Measurements from ENCODE around the gene PRR7. TPM values are rescaled to one million over a fixed set of nuclear protein-coding genes. Genes with fewer than 3 reads are reported as not detected.

The PRR7 gene
- total and polyA plus RNA-seq, 7 donors: 0.39 to 3.8 (median 1.8) TPM

DNA sequence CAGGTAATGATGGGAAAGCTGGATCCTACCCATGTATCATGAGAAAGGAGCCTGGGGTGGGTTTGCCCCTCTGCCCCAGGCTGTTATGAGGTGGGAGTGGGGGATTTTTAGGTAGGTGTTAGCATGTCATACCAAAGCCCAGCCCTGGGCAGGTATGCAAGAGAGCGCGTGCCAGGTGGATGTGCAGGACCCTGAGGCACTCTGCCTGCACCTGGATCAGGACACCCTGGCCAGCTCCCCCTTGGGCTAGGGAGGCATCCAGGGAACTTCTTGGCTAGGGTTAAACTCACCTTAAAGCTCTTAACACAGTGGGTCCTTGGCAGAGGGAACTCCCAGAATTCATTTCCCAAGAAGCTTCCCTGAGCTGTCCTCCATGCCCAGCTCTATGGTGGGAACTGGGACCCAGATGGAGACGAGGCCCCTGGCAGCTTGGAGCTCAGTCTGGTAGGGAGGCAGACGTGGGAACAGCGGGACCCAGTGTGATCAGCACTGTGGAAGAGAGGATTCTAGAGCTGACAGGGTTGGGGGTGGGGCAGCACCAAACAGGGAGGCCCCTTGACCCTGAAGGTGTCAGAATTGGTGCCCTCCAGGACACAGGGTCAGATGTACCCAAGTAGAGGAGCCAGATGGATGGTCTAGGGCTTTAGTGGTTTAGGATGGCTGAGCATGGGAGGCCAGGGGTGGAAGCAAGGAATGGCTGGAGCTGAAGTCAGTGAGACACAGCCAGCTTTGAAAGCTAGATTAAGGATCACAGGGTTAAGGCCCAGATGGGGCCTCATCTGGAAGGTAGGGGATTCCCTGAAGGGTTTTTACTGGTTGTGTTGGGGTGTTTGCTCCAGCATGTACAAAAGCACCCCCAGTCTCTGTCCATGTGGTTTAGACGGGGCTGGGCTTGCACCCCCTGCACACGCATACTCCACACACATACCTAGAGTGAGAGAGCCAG lies 2.2 kb upstream of the PRR7 start:
- DNase-seq (no peak), ATAC-seq (no peak)
- 59 to 74% (median 60%) methylated on average over 7 of the region's 7 CpGs for whole genome bisulfite sequencing, 3 donors
- TF ChIP-seq, protein P1, sequence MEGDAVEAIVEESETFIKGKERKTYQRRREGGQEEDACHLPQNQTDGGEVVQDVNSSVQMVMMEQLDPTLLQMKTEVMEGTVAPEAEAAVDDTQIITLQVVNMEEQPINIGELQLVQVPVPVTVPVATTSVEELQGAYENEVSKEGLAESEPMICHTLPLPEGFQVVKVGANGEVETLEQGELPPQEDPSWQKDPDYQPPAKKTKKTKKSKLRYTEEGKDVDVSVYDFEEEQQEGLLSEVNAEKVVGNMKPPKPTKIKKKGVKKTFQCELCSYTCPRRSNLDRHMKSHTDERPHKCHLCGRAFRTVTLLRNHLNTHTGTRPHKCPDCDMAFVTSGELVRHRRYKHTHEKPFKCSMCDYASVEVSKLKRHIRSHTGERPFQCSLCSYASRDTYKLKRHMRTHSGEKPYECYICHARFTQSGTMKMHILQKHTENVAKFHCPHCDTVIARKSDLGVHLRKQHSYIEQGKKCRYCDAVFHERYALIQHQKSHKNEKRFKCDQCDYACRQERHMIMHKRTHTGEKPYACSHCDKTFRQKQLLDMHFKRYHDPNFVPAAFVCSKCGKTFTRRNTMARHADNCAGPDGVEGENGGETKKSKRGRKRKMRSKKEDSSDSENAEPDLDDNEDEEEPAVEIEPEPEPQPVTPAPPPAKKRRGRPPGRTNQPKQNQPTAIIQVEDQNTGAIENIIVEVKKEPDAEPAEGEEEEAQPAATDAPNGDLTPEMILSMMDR (IDR thresholded peaks at IDR 0.05): no peak
- intact Hi-C loops (cut with DNase I): no loop called here
- H3K4me3 ChIP-seq: no peak overlapping the region
- no peaks in the 10 kb centered on the region for H3K9me3 ChIP-seq
- peaks cover 0 to 18% (median 7%) of the 10 kb centered on the region in 3 donors for H3K27me3 ChIP-seq (ENCODE audit: insufficient read depth in 3 of 3, low read length in 2 of 3)
- peaks cover 0 to 21% of the 10 kb centered on the region in 2 donors for H3K36me3 ChIP-seq (ENCODE audit: insufficient read depth in 1 of 2, low read depth in 1 of 2)
- H3K27ac ChIP-seq: no peak overlapping the region
- peaks cover 13% of the 10 kb centered on the region for H3K4me1 ChIP-seq

DNA sequence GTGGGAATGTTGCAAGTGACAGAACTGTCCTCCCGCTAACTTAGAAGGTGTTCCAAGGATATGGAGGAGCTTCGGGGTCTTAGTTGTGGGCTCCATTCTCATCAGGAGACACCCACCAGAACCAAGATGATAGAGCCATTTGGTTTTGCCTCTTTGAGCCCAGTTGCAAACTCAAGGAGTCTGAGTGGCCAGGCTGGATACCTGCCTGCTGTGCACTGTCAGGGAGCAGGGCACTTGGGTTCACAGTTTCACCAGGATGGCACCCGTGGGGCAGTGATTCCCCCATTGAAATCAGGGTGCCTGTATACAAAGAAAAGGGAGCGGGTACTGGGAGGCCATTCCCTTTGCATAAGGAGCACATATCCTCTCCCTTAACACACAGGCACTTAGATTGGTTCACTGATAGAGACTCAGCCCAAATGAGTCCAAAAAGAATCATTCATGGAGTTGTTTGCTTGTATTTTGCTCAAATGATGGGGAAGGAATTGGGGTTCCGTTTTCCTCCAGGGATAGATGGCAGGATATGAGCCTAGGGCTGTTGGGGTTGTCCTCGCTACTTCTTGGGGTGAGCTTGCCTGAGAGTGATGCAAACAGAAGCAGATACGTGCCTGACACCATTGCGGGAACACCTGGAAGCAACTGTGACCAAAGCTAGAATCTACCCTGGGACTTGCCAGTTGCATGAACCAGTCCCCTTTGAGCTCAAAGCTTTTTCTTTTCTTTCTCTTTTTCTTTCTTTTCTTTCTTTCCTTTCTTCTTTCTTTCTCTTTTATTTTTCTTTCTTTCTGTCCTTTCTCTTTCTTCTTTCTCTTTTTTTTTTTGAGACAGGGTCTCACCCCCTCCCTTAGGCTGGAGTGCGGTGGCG lies 1.3 kb upstream of the PRR7 start:
- Histone ChIP-seq H3K9me3 (no peaks in the 10 kb centered on the region), H3K27ac (no peak overlapping the region), H3K4me3 (no peak overlapping the region), H3K4me1 (peaks cover 13% of the 10 kb centered on the region), H3K27me3 (ENCODE audit: insufficient read depth in 3 of 3, low read length in 2 of 3) (peaks cover 0 to 26% (median 7%) of the 10 kb centered on the region in 3 donors), H3K36me3 (ENCODE audit: insufficient read depth in 1 of 2, low read depth in 1 of 2) (peaks cover 0 to 21% of the 10 kb centered on the region in 2 donors)
- intact Hi-C loops (cut with DNase I): no loop called here
- DNase-seq: no peak
- TF ChIP-seq, protein P1 (IDR thresholded peaks at IDR 0.05): no peak
- 45 to 56% (median 47%) methylated on average over 10 of the region's 10 CpGs for WGBS, 3 donors
- no peak for ATAC-seq

DNA sequence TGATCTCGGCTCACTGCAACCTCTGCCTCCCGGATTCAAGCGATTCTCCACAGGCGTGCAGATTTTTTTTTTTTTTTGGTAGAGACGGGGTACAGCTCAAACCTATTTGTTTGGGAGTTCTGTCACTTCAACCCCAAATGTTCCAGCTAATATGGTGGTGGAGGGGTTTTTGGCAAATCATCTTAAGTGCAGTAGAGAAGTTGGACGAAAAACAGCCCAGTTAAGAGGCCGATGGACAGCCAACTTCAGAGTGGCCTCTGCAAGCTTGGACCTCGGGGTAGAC lies 756 bp upstream of the PRR7 start:
- ATAC-seq (no peak), DNase-seq (no peak)
- H3K4me3 ChIP-seq: peak overlapping the region; percentile 74
- no peaks in the 10 kb centered on the region for H3K9me3 ChIP-seq
- TF ChIP-seq, protein P1 (IDR thresholded peaks at IDR 0.05): no peak
- no peak overlapping the region for H3K27ac ChIP-seq
- intact Hi-C loops (cut with DNase I): no loop called here
- peaks cover 0 to 16% of the 10 kb centered on the region in 2 donors for H3K36me3 ChIP-seq (ENCODE audit: insufficient read depth in 1 of 2, low read depth in 1 of 2)
- peaks cover 13% of the 10 kb centered on the region for H3K4me1 ChIP-seq
- 4 to 5% (median 5%) methylated on average over 8 of the region's 8 CpGs for WGBS, 3 donors
- peaks cover 0 to 32% (median 7%) of the 10 kb centered on the region in 3 donors for H3K27me3 ChIP-seq (ENCODE audit: insufficient read depth in 3 of 3, low read length in 2 of 3)

DNA sequence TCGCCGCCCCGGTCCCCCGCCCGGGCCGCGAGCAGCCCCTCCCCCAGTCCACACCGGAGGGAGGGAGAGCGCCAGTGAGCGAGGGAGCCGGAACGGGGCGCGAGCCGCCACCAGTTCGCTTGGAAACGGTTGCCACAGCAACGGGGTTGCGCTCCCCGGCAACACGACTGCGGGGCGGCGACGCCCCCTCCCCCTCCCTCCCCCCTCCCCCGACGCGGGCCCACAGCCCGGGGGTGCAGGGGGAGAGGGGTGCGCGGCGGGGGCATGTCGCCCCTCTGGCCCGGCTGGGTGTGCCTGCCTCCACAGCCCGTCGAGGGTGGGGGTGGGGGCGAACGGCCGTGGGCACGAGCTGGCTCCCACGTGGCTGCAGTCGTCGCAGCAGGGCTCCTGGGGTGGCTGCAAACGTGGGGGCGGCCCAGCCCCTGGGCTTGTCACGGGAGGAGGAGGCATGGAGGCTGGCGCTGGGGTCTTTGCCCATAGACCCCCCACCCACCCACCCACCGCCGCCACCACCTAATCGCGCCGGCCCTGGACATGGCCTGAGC lies 524 bp downstream of the PRR7 start:
- H3K27me3 ChIP-seq (ENCODE audit: insufficient read depth in 3 of 3, low read length in 2 of 3): peaks cover 0 to 38% (median 7%) of the 10 kb centered on the region in 3 donors
- peak in 1 of 2 donors; percentile 58 for DNase-seq
- WGBS, 3 donors: 0 to 1% (median 0%) methylated on average over 3 to 47 of the region's 52 CpGs
- H3K27ac ChIP-seq: no peak overlapping the region
- ATAC-seq: peak; percentile 1 to 8 (median 4)
- H3K4me3 ChIP-seq: peak overlapping the region; percentile 74
- H3K4me1 ChIP-seq: peaks cover 13% of the 10 kb centered on the region
- H3K36me3 ChIP-seq (ENCODE audit: insufficient read depth in 1 of 2, low read depth in 1 of 2): peaks cover 0 to 5% of the 10 kb centered on the region in 2 donors
- H3K9me3 ChIP-seq: no peaks in the 10 kb centered on the region
- intact Hi-C loops (cut with DNase I): no loop called here
- TF ChIP-seq, protein P1 (IDR thresholded peaks at IDR 0.05): no peak

Data from psoas muscle (tissue), 8 donors.